COLO668 (cell line): ENCODE results near the gene ILDR1.
"Not testable (repeated sequence)": the region's sequence is repeated elsewhere in the genome, so short reads cannot be mapped to it uniquely, and the experiment has no call there.

Experiments
- DNase-seq: peaks from one replicate; lab custom pipeline; 2025; ENCODE audit not compliant: unreplicated experiment; lab: John Stamatoyannopoulos, UW

ILDR1 gene

DNA sequence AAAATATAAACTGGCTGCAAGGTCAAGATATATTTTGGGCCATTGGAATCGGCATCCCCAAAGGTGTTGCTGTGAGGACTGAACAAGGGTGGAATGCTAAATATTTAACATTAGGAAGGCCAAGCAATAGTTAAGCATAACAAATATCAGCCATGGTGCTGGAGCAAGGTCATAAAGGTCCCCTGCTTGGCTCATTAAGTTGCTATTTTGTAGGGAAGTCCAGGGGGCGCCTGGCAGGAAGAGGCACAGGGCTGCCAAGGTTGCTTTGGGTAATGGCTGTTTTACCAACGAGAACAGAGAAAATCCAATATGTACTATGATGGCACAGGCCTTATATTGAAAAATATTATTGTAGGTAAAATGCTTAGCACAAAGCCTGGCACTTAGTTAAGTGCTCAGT, 65.7 kb downstream of the ILDR1 start:
- DNase-seq: no peak

DNA sequence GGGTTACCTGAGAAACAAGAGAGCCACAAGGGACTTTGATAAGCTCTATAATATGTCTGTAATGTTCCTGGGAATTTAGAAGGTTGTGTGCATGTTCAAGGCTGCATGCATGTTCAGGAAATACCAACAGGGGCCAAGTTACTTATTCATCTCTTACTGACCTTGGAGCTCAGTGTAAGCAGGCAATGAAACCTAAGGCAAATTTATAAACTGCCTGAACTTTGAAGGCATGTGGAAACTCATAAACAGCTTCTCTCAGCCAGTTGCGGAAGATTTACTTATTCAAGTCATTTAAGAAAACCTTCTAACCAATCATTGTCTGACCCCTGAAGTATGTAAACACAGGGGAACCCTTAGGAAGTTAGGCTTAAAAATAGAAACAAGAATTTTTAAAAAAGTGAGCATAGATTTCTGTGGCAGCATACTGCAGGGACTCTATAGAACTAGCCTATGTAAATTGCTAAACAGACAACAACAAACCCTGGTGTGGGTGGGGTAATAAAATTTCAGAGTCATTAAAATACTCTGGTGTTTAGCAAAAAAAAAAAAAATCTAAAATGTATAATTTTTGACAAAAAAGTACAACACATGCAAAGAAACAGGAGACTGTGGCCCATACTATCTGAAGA, 70.6 kb downstream of the ILDR1 start:
- DNase-seq: no peak

DNA sequence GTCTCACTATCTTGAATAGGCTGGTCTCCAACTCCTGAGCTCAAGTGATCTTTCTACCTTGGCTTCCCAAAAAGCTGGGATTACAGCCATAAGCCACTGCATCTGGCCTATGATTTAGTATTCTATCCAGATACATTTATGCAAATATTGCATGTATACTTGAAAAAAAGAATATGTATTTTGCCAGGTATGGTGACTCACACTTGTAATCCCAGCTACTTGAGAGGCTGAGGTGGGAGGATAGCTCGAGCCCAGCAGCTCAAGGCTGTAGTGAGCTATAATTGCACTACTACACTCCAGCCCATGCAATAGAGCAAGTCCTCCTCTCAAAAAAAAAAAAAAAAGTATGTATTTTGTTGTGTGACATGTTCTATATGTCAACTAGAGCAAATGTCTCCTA, 73.4 kb downstream of the ILDR1 start:
- no peak for DNase-seq

DNA sequence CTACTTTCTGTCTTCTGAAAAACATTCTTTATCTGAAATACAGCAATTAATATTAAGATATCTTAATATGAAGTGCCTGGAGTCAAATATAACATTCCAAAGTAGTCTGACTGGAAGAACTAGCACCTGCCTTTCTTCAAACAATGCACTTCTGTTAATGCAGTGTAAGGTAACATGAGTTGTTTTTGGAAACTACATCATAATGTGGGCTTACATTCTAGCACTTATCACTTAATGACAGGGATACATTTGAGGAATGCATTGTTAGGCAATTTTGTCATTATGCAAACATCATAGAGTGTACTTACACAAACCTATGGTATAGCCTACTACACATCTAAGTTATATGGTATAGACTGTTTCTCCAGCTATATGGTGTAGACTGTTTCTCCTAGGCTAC, 78.6 kb downstream of the ILDR1 start:
- DNase-seq: no peak

DNA sequence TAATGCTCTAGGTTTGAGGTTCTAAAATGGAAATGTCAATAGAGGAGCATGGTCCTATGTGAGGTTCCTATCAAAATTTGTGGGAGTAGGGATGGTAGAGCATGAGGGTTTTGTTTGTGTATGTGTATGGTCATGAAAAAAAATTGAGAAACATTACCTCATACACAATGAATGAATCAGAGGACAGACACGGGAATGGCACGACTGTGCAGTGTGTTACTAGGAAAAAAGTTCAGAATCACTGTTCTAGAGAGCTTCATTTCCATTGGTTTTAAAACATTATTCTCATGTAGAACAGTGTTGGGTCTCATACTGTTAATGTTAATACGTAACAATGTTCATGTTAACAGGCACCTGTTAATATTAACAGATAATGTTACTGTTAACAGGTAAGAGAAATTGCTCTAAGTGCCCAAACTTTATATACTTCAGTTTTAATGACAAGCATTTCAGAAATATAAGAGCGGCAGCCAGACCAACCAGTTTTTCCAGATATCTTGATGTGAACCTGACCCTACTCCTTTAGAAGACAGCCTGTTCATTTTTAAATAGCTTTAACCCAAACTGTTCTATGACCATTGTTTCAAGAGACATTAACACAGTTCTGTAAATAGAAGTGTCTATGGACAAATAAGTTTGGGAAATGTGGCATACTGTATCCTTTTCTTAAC, 79.8 kb downstream of the ILDR1 start:
- no peak for DNase-seq

DNA sequence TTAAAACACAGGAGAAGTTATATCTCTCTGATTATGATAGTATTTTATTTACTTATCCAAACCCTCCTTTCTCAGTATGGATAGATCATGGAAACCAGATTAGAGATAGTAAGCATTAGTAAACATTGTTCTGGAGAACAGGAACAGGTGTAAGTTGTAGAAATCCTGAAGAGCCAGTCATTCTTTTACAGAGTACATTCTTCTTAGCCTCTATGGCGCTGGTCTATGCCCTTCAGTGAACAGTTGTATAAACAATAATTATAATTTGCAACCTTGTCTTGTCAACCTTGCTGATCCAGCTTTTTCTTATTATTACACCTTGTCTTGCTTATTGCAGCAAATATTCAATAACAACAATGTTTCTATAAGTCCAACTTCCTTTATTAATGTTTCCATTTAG, 80.5 kb downstream of the ILDR1 start:
- no peak for DNase-seq

DNA sequence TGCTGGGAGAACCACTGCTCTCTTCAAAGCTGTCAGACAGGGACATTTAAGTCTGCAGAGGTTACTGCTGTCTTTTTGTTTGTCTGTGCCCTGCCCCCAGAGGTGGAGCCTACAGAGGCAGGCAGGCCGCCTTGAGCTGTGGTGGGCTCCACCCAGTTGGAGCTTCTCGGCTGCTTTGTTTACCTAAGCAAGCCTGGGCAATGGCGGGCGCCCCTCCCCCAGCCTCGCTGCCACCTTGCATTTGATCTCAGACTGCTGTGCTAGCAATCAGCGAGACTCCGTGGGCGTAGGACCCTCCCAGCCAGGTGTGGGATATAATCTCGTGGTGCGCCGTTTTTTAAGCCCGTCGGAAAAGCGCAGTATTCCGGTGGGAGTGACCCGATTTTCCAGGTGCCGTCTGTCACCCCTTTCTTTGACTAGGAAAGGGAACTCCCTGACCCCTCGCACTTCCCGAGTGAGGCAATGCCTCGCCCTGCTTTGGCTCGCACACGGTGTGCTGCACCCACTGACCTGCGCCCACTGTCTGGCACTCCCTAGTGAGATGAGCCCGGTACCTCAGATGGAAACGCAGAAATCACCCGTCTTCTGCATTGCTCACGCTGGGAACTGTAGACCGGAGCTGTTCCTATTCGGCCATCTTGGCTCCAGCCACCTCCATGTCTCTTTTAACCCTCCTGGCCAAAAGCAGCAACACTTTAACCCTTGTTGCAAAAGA, 83.7 kb downstream of the ILDR1 start:
- DNase-seq: not testable (repeated sequence)
